Measurements from ENCODE around the gene NTF4.
"Not testable (repeated sequence)": the region's sequence is repeated elsewhere in the genome, so short reads cannot be mapped to it uniquely, and the experiment has no call there.

NTF4 gene

GRCh38 chr19:49086296-49086695 lies 21.7 kb upstream of the NTF4 start:
- DNase-seq: no peak

- no peak for DNase-seq
Observed at GRCh38 chr19:49085868-49086232, 21.2 kb upstream of the NTF4 start.

DNA sequence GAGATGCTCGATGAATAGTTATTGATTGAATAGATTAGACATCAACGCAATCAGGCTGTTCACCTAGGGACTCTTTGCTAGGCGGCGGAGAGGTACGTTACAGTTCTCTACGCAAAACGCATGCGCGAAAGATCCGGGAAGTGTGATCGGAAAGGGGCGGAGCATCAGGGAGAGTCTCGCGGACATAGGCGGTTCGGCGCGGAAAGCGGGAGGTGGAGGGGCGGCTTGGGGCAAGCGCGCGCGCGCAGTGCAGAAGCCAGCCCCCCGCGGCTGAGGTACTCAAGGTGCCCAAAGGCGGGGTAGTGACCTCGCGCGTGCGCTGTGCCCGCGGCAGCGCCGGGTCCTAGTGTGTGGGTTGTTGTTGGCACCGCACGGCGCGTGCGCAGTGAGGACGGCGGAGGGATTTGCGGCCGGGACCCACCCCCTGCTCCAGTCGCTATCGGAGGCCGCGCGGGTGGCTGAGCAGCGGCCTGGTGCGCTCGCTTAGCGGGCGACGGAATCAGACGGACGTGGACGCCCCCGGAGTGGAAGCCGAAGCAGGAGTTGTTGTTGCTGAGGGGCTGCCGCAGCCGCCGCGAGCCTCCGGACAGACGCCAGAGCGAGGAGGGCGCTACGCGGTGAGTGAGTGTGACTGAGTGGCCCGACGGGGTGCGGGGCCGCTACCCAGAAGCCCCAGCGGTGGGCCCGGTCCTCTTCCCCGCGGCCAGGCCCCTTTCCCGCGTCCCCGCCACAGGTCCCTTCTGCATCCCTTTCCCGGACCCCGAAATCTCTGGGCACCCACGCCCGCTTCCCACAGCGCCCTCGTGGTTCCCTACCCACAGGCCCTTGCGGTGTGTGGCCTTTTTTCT lies 20.6 kb upstream of the NTF4 start, which contains the start of gene SNRNP70:
Gene SNRNP70 (plus strand): TSS at position 432 of the 848 bp plus-strand sequence. CDS start 964 bp downstream, outside the sequence.
- DNase-seq: peak; percentile 99 to 100 (median 99)

- DNase-seq: no peak
Observed at GRCh38 chr19:49084206-49085019, 19.8 kb upstream of the NTF4 start.

DNA sequence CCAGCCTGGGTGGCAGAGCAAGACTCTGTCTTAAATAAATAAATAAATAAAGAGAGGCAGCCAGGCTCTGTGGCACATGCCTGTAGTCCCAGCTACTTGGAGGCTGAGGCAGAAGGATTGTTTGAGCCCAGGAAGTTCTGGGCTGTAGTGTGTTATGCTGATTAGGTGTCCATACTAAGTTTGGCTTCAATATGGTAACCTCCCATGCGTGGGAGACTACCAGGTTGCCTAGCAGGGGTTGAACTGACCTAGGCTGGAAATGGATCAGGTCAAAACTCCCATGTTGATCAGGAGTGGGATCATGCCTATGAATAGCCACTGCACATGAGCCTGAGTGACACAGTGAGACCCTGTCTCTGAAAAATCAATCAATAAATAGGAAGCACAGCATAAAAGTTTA lies 16.7 kb upstream of the NTF4 start:
- no peak for DNase-seq

GRCh38 chr19:49080392-49080791 lies 15.8 kb upstream of the NTF4 start:
- DNase-seq: no peak

GRCh38 chr19:49074869-49075268 lies 10.3 kb upstream of the NTF4 start:
- DNase-seq: peak; percentile 37 to 63 (median 59)

DNA sequence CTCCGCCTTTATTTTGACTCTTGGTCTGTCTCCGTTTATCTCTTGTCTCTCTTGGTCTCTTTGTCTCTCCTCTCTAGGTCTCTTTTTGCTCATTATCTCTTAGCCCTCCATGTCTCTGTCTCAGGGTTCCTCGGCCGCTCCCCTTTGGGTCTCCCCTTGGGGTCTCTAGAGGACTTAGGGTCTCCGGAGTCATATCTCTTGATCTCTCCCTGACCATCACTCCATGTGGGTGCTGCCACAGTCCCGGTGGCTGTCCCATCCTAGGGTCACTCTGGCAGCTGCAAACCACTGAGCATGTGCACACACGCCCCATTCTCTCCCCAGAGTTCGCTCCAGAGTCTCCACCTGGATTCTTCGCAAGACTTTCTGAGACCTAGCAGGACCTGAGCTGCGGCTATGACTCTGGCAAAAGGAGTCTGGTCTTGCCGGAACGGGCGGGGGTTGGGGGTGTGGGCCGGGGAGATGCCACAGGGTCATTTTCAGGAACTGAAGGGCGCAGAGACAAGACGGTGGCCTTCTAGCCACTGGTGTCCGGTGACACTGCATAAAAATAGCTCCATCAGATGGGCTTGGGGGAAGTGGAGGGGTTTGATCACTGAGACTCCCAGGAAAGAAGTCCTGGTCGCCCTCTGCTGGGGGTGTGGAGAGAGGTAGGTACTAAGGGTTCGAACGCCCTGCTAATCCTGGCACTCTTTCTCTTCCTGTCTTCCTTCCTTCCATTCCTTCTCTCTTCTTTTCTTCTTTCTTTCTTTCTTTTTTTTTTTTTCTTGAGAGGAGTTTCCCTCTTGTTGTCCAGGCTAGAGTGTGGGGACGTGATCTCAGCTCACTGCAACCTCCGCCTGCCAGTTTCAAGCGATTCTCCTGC lies 9.1 kb upstream of the NTF4 start:
- peak in 1 of 3 experiments; percentile 25 for DNase-seq

GRCh38 chr19:49071860-49072547 lies 7.4 kb upstream of the NTF4 start:
- DNase-seq: no peak

GRCh38 chr19:49070416-49070815 lies 5.8 kb upstream of the NTF4 start:
- DNase-seq: no peak

GRCh38 chr19:49069026-49069425 lies 4.4 kb upstream of the NTF4 start:
- DNase-seq: no peak

DNA sequence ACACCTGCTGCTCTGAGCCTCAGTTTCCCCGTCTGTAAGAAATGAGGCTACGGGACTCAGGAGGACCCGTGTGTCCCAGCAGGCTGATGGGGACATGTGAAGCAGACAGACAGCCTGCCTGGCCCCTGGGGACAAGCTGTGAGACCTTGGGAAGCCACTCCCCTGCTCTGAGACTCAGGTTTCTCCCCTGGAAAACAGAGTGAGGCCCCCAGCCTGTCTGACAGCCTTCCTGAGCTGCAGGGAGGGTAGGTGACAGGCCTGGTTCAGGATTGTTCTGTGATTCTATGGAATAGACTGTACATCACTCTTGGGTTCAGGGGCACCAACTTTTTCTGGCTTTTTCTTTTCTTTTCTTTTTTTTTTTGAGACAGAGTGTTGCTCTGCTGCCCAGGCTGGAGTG lies 2.9 kb upstream of the NTF4 start:
- no peak for DNase-seq

- no peak for DNase-seq
Observed at GRCh38 chr19:49065905-49066512, 1.4 kb upstream of the NTF4 start.

DNA sequence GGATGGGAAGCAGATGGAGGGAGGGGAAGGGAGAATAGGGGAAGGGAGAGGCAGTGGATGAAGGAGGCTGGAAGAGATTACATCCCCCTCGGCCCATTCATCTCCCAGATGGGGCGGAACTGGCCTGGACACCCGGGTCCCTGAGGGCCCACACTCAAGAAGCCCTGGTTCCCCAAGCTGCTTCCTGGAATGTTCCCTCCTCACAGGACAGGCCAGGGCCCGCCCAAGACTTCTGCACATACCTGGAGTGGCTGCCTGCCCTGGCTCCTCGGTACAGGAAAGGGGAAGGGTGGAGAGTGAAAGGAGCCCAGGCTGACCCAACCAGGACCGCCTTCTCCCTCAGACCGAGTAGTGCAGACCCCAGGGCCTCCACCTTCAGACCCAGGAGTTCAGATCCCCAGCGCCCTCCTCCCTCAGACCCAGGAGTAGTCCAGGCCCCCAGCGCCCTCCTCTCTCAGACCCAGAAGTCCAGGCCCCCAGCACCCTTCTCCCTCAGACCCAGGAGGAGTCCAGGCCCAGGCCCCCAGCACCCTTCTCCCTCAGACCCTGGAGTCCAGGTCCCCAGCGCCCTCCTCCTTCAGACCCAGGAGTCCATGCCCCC lies 489 bp downstream of the NTF4 start:
- no peak for DNase-seq

DNA sequence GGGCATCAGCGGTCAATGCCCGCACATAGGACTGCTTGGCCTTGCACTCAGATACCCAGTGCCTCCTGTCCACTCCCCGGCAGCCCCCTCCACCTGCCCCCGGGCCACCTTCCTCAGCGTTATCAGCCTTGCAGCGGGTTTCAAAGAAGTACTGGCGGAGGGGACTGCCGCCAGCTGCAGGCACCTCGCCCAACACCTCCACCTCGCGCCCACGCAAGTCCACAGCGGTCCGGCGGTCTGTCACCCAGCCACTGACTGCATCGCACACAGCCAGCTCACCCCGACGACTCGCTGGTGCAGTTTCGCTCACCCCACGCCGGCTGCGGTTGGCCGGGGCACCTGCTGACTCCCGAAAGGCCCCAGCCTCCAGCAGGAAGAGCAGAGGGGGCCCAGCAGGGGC lies 3.2 kb downstream of the NTF4 start:
- no peak for DNase-seq

- DNase-seq: no peak
Observed at GRCh38 chr19:49061000-49061399, 3.6 kb downstream of the NTF4 start.

DNA sequence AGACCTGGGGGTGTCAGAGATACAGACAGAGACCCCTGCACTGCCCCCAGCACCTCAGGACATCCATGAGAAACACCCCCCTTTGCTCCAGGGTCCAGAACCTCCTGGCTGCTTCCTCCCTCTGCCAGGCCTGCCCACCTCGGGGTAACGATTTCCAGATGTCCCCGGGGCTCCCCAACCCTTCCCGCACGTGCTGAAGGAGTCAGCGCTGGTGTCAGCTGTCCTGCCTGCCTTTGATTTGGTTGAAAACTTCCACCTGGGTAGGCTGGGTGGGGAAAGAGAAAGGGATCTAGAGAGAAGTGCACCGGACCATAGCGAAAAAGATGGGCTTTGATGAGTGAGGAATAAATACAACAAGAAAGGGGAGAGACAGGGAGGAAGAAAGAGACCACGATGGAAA lies 5.6 kb downstream of the NTF4 start:
- DNase-seq: no peak

- DNase-seq: no peak
Observed at GRCh38 chr19:49058562-49058961, 6.1 kb downstream of the NTF4 start.

GRCh38 chr19:49057636-49058234 lies 6.9 kb downstream of the NTF4 start, which contains the start of gene CGB7:
Gene CGB7 (minus strand): TSS chr19:49057749. CDS start chr19:49055375, 2,374 bp downstream.
- peak in 2 of 3 experiments; percentile 28 to 61 for DNase-seq

- DNase-seq: not testable (repeated sequence)
Observed at GRCh38 chr19:49056902-49057596, 7.6 kb downstream of the NTF4 start.

Measured in NCI-H1417 (cell line).